GM18909 (cell line): ENCODE results near the gene TEX55.
"Not testable (repeated sequence)": the region's sequence is repeated elsewhere in the genome, so short reads cannot be mapped to it uniquely, and the experiment has no call there.

ENCODE experiments used
- ATAC-seq: cut with Tn5 transposase; IDR thresholded peaks from one replicate; pipeline ENCODE4 v1.9.1; 2021; ENCODE audit warnings: mild to moderate bottlenecking; ENCODE audit not compliant: unreplicated experiment, poor library complexity

Gene TEX55

GRCh38 chr3:119145500-119146167 lies at the start of gene TEX55:
TEX55 (plus strand) TSS chr3:119146165; CDS start chr3:119146190, 25 bp downstream.
- peak; percentile 78 for ATAC-seq

GRCh38 chr3:119098003-119098402 lies 48.0 kb upstream of the TEX55 start:
- ATAC-seq: no peak

GRCh38 chr3:119098619-119099222 lies 47.2 kb upstream of the TEX55 start:
- ATAC-seq: peak; percentile 46

- ATAC-seq: no peak
Measured at GRCh38 chr3:119099785-119100184, 46.2 kb upstream of the TEX55 start.

GRCh38 chr3:119104031-119104430 lies 41.9 kb upstream of the TEX55 start:
- no peak for ATAC-seq

GRCh38 chr3:119118330-119118729 lies 27.6 kb upstream of the TEX55 start:
- not testable (repeated sequence) for ATAC-seq

- ATAC-seq: no peak
Measured at GRCh38 chr3:119120480-119120879, 25.5 kb upstream of the TEX55 start.

GRCh38 chr3:119122350-119122749 lies 23.6 kb upstream of the TEX55 start:
- no peak for ATAC-seq

GRCh38 chr3:119125342-119125741 lies 20.6 kb upstream of the TEX55 start:
- ATAC-seq: no peak

GRCh38 chr3:119125742-119126504 lies 20.0 kb upstream of the TEX55 start:
- ATAC-seq: no peak

GRCh38 chr3:119130291-119130690 lies 15.7 kb upstream of the TEX55 start:
- ATAC-seq: not testable (repeated sequence)

GRCh38 chr3:119132291-119132690 lies 13.7 kb upstream of the TEX55 start:
- ATAC-seq: not testable (repeated sequence)

- not testable (repeated sequence) for ATAC-seq
Measured at GRCh38 chr3:119139360-119139759, 6.6 kb upstream of the TEX55 start.

GRCh38 chr3:119140466-119140865 lies 5.5 kb upstream of the TEX55 start:
- ATAC-seq: no peak

GRCh38 chr3:119145128-119145499 lies 851 bp upstream of the TEX55 start:
- ATAC-seq: peak; percentile 33

- no peak for ATAC-seq
Measured at GRCh38 chr3:119146578-119147375, 812 bp downstream of the TEX55 start.

GRCh38 chr3:119147494-119147893 lies 1.5 kb downstream of the TEX55 start:
- ATAC-seq: no peak

- no peak for ATAC-seq
Measured at GRCh38 chr3:119148493-119149180, 2.7 kb downstream of the TEX55 start.

GRCh38 chr3:119149484-119149883 lies 3.5 kb downstream of the TEX55 start:
- ATAC-seq: no peak

GRCh38 chr3:119156868-119157267 lies 10.9 kb downstream of the TEX55 start:
- no peak for ATAC-seq
